ENCODE results near the gene COPS3.
A peak's percentile ranks its signal among the peaks of the same experiment; 100 is the strongest.

Gene COPS3

GRCh38 chr17:17280613-17281549, at the start of gene COPS3:
TSS of gene COPS3 (minus strand) at chr17:17281246. CDS start at chr17:17281186, 60 bp downstream.
- peak; percentile 91 to 96 for DNase-seq (ENCODE audit: low read depth in 1 of 2, low spot score in 1 of 2)
- in situ Hi-C loops (cut with HindIII; ENCODE audit: low pct_unique_long_range_greater_than_20kb, low sequenced_read_pairs), result no loop called here
- TF ChIP-seq JUND (IDR thresholded peaks at IDR 0.05; ENCODE audit: low read depth), result no peak

DNA sequence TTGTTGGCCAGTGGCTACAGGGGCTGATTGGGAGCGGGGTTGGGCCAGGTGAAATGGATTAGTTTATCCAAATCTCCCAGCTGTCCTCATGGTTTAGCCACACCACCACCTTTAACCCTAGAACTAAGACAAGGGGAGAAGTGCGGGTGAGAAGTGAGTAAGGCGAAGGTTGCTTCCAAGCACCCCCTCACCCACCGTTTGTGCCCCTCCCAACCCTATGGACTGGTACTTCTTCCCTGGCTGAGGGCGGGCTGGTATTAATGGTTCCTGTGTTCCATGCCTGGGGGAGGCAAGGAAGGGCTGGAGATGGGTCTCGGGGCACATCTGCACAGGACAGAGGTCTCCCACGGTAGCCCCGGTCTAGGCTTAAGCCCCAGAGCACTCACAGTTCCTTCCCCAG, 47.2 kb upstream of the COPS3 start:
- no peak for TF ChIP-seq JUND (IDR thresholded peaks at IDR 0.05; ENCODE audit: low read depth)
- in situ Hi-C loops (cut with HindIII; ENCODE audit: low pct_unique_long_range_greater_than_20kb, low sequenced_read_pairs), result no loop called here
- DNase-seq (ENCODE audit: low read depth in 1 of 2, low spot score in 1 of 2), result no peak

- TF ChIP-seq JUND (IDR thresholded peaks at IDR 0.05; ENCODE audit: low read depth), result no peak
- no peak for DNase-seq (ENCODE audit: low read depth in 1 of 2, low spot score in 1 of 2)
- in situ Hi-C loops (cut with HindIII; ENCODE audit: low pct_unique_long_range_greater_than_20kb, low sequenced_read_pairs), result no loop called here
These were observed 45.3 kb upstream of the COPS3 start for GRCh38 chr17:17326275-17326875.

GRCh38 chr17:17325816-17326215, 44.8 kb upstream of the COPS3 start:
- no peak for DNase-seq (ENCODE audit: low read depth in 1 of 2, low spot score in 1 of 2)
- no peak for TF ChIP-seq JUND (IDR thresholded peaks at IDR 0.05; ENCODE audit: low read depth)
- in situ Hi-C loops (cut with HindIII; ENCODE audit: low pct_unique_long_range_greater_than_20kb, low sequenced_read_pairs), result no loop called here

GRCh38 chr17:17325228-17325627, 44.2 kb upstream of the COPS3 start:
- TF ChIP-seq JUND (IDR thresholded peaks at IDR 0.05; ENCODE audit: low read depth), result no peak
- DNase-seq (ENCODE audit: low read depth in 1 of 2, low spot score in 1 of 2), result no peak
- in situ Hi-C loops (cut with HindIII; ENCODE audit: low pct_unique_long_range_greater_than_20kb, low sequenced_read_pairs), result no loop called here

GRCh38 chr17:17324616-17325015, 43.6 kb upstream of the COPS3 start:
- TF ChIP-seq JUND (IDR thresholded peaks at IDR 0.05; ENCODE audit: low read depth), result no peak
- no peak for DNase-seq (ENCODE audit: low read depth in 1 of 2, low spot score in 1 of 2)
- in situ Hi-C loops (cut with HindIII; ENCODE audit: low pct_unique_long_range_greater_than_20kb, low sequenced_read_pairs), result no loop called here

GRCh38 chr17:17322516-17323510, 41.8 kb upstream of the COPS3 start:
- no peak for TF ChIP-seq JUND (IDR thresholded peaks at IDR 0.05; ENCODE audit: low read depth)
- no peak for DNase-seq (ENCODE audit: low read depth in 1 of 2, low spot score in 1 of 2)
- in situ Hi-C loops (cut with HindIII; ENCODE audit: low pct_unique_long_range_greater_than_20kb, low sequenced_read_pairs), result no loop called here

DNA sequence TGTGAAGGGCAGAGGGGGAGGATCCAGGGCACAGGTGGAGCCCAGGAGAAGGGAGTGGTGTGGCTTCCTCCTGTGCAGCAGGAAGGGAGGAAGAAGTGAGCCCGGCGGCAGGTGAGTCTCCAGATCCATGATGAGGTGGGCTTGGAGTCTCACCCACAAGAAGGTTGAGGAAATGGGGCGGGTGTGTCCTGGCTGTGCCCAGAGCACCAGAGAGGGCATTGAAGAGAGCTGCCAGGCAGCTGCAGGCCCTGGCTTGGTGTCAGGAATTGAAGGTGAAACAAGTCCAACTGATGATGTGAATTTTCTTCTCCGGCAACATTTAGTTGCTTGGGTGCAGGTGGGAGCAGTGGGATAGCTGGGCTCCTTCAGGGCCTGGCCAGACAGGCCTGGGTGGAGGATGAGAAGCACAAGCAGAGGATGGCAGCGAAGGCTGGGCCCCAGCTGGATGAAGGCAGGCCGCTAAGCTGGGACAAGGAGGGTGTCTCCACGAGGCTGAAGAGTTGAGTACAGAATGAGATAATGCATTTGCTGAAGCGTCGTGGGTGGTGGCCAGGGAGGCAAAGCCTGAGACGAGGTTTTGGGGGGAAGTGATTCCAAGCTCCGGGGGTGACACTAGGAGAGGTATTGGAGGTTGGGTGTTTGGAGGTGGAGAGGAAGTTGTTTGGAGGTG, 40.4 kb upstream of the COPS3 start:
- no peak for TF ChIP-seq JUND (IDR thresholded peaks at IDR 0.05; ENCODE audit: low read depth)
- in situ Hi-C loops (cut with HindIII; ENCODE audit: low pct_unique_long_range_greater_than_20kb, low sequenced_read_pairs), result no loop called here
- DNase-seq (ENCODE audit: low read depth in 1 of 2, low spot score in 1 of 2), result no peak

- in situ Hi-C loops (cut with HindIII; ENCODE audit: low pct_unique_long_range_greater_than_20kb, low sequenced_read_pairs), result no loop called here
- no peak for TF ChIP-seq JUND (IDR thresholded peaks at IDR 0.05; ENCODE audit: low read depth)
- DNase-seq (ENCODE audit: low read depth in 1 of 2, low spot score in 1 of 2), result no peak
These were observed 39.8 kb upstream of the COPS3 start for GRCh38 chr17:17320911-17321220.

DNA sequence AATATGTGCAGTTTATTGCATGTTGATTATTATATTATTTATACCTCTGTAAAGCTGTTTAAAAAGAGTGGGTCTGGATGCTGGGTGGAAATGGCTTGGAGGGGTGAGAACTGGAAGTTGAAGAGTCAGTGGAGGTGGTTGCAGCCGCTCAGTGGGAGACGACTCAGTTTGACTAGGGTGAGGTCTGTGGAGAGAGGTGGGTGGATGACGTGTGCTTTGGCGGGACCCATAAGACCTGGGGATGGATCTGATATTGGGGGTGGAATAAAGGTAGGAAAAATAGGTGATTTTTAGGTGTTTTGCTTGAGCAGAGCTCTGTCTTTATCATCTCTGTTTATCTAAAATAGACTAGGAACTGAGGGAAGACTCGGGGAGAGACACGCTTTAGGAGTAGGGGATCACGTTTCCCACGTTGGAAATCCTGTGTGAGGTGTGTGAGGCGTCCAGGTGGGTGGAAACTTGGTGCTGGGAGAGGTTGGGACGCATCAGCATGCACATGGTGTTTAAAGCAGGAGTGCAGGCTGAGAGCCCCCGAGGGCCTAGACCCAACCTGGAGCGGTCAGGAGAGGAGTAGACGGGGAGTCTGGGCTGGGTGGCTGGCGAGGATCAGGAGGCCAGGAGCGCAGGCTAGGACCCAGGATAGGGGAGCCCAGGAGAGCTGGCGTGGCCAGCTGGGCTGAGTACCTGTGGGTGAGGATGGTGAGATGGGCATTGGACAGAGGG, 39.3 kb upstream of the COPS3 start:
- in situ Hi-C loops (cut with HindIII; ENCODE audit: low pct_unique_long_range_greater_than_20kb, low sequenced_read_pairs), result no loop called here
- no peak for DNase-seq (ENCODE audit: low read depth in 1 of 2, low spot score in 1 of 2)
- no peak for TF ChIP-seq JUND (IDR thresholded peaks at IDR 0.05; ENCODE audit: low read depth)

DNA sequence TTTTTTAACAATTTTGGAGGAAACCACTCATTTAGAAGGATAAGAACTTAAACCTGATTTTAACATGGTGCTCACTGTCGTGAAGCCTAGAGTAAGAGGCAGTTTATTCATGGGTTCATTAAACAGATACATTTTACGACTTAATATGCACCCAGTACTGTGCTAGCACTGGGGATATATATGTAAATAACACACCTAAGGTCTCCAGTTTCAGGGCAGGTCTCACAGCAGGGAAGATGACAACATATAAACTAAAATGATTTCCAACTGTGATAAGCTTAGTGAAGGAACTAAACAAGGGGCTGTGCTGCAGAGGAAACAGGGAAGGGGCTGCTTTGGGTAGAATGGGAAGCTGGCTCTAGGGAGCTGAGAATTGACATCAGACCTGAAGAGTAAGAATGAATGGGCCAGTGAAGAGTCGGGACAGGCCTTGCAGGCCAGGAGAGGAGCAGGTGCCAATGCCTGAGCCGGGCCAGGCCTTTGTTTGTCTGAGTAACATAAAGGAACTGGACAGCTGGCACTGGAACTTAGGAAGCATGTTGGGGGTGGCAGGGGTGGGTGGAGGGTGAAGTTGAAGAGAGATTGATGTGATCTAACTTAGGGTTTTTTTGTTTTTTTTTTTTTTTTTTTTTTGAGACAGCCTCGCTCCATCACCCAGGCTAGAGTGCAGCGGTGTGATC, 34.2 kb upstream of the COPS3 start:
- in situ Hi-C loops (cut with HindIII; ENCODE audit: low pct_unique_long_range_greater_than_20kb, low sequenced_read_pairs), result no loop called here
- no peak for TF ChIP-seq JUND (IDR thresholded peaks at IDR 0.05; ENCODE audit: low read depth)
- peak in 1 of 2 experiments; percentile 27 for DNase-seq (ENCODE audit: low read depth in 1 of 2, low spot score in 1 of 2)
